Dermis microvascular lymphatic vessel endothelial cell (primary cell): Measurements from ENCODE around the gene LMLN. TPM values are rescaled to one million over a fixed set of nuclear protein-coding genes. Genes with fewer than 3 reads are reported as not detected.
"Not testable (repeated sequence)": the region's sequence is repeated elsewhere in the genome, so short reads cannot be mapped to it uniquely, and the experiment has no call there.

Experiments
- DNase-seq, 2 donors: peaks; one replicate each; pipeline versions ENCODE4 v3.0.0 to v3.0.0-alpha.2; 2010; ENCODE audit warnings: low read depth in 2 of 2
- total RNA-seq: library from RNA; depleted of rRNA; stranded (reverse); fragments of >200 nt; gene quantifications from 2 replicates; pipeline ENCODE4 v1.2.1, GENCODE V29; 2014

Gene LMLN
- total RNA-seq, 1 donor from 2014 or later, result 3.7 TPM

GRCh38 chr3:198027045-198027798, 67.2 kb downstream of the LMLN start:
- no peak for DNase-seq

- no peak for DNase-seq
These were observed 67.9 kb downstream of the LMLN start for GRCh38 chr3:198027799-198028390.

GRCh38 chr3:198028718-198029117, 68.7 kb downstream of the LMLN start:
- DNase-seq, result no peak

- no peak for DNase-seq
These were observed 70.1 kb downstream of the LMLN start for GRCh38 chr3:198030125-198030524.

- DNase-seq, result no peak
These were observed 70.7 kb downstream of the LMLN start for GRCh38 chr3:198030726-198031125.

GRCh38 chr3:198032039-198032936, 72.3 kb downstream of the LMLN start:
- peak; percentile 52 to 84 for DNase-seq

- DNase-seq, result no peak
These were observed 83.1 kb downstream of the LMLN start for GRCh38 chr3:198043119-198043518.

- no peak for DNase-seq
These were observed 86.3 kb downstream of the LMLN start for GRCh38 chr3:198046120-198046857.

- DNase-seq, result no peak
These were observed 88.4 kb downstream of the LMLN start for GRCh38 chr3:198048445-198048844.

GRCh38 chr3:198051836-198052235, 91.8 kb downstream of the LMLN start:
- DNase-seq, result no peak

- not testable (repeated sequence) for DNase-seq
These were observed 93.4 kb downstream of the LMLN start for GRCh38 chr3:198053462-198053861.

- no peak for DNase-seq
These were observed 101.4 kb downstream of the LMLN start for GRCh38 chr3:198061119-198062067.

GRCh38 chr3:198062068-198062465, 102.0 kb downstream of the LMLN start:
- DNase-seq, result peak in 1 of 2 donors; percentile 29

- no peak for DNase-seq
These were observed 104.4 kb downstream of the LMLN start for GRCh38 chr3:198064420-198064819.

GRCh38 chr3:198065897-198066296, 105.9 kb downstream of the LMLN start:
- DNase-seq, result no peak

- no peak for DNase-seq
These were observed 107.4 kb downstream of the LMLN start for GRCh38 chr3:198067416-198067815.

GRCh38 chr3:198070871-198071270, 110.9 kb downstream of the LMLN start:
- no peak for DNase-seq

GRCh38 chr3:198071602-198072287, 111.7 kb downstream of the LMLN start:
- peak; percentile 21 to 88 for DNase-seq

GRCh38 chr3:198076722-198077308, 116.8 kb downstream of the LMLN start:
- no peak for DNase-seq
